ENCODE results near the gene CYB5R3. TPM values are rescaled to one million over a fixed set of nuclear protein-coding genes. Genes with fewer than 3 reads are reported as not detected.
A peak's percentile ranks its signal among the peaks of the same experiment; 100 is the strongest.

CYB5R3 gene
- polyA plus RNA-seq, 1 donor (not counting 4 experiments of a cell fraction or from before 2014, with no cell fraction given), result 102 TPM

DNA sequence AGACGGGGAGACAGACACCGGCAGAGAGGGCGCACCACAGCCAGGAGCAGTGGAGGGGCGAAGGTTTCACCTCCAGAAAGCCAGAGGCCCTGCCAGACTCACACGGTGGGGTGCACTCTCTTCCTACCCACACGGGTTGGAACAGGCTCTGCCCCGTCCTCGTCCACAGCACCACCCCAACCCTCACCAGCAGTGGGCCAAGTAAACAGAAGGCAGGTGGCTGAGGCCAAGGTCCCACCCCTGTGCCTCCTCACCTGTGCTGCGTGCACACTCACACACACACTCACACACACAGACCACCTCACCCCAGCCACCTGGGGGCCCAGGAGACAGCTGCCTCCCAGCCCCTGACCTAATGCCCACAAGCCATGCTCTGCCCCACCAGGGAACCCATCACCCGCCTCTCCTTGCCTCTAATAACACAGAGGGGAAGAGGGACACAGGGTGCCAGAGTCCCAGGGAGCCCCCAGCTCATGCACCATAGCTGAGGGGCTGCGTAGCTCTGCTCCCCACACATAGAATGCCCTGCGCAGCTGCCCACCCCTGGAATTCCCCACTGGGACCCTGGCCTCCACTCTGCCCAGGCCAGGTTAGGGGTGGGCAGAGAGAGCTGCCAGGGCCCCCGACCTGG, 3.1 kb downstream of the CYB5R3 start:
- Histone ChIP-seq H3K27ac (ENCODE audit: control insufficient read depth, insufficient read depth, low read length) (peak overlapping the region; percentile 56), H3K9me1 (ENCODE audit: control insufficient read depth, extremely low read depth, insufficient read depth, low read length) (peaks cover 2% of the 10 kb centered on the region), H3K4me3 (ENCODE audit: control insufficient read depth in 2 of 3, extremely low read depth in 1 of 3, insufficient read depth in 2 of 3, low read depth in 1 of 3, low read length in 3 of 3) (peak overlapping the region; percentile 3 to 31 (median 26)), H3K4me2 (ENCODE audit: control insufficient read depth, extremely low read depth, insufficient read depth, low read depth, low read length) (peak overlapping the region; percentile 80), H3K27me3 (ENCODE audit: control insufficient read depth, extremely low read depth, insufficient read depth, low read length) (no peaks in the 10 kb centered on the region), H3K9me3 (ENCODE audit: control insufficient read depth, low read depth, low read length) (no peaks in the 10 kb centered on the region), H3K36me3 (ENCODE audit: control insufficient read depth in 2 of 2, extremely low read depth in 1 of 2, insufficient read depth in 2 of 2, low read length in 2 of 2) (peaks cover 0 to 2% of the 10 kb centered on the region in 2 experiments), H3K4me1 (ENCODE audit: control insufficient read depth, extremely low read depth, insufficient read depth, low read length) (peaks cover 46% of the 10 kb centered on the region), H2AFZ (ENCODE audit: control insufficient read depth, low read length) (no peak overlapping the region), H3K79me2 (ENCODE audit: control insufficient read depth, insufficient read depth, low read length) (peaks cover 75% of the 10 kb centered on the region), H4K20me1 (ENCODE audit: control insufficient read depth, extremely low read depth, insufficient read depth, low read length) (no peaks in the 10 kb centered on the region), H3K9ac (ENCODE audit: control insufficient read depth, extremely low read depth, insufficient read depth, low read length) (peak overlapping the region; percentile 70)
- DNase-seq (ENCODE audit: low read depth, low spot score), result no peak
- peak; percentile 32 for FAIRE-seq
- dilution Hi-C loops (cut with MboI; ENCODE audit: extremely low pct_ligation_motif_present, low sequenced_read_pairs), result no loop called here
- no peak for TF ChIP-seq EZH2 (IDR thresholded peaks at IDR 0.05; ENCODE audit: low read length)
- TF ChIP-seq CTCF (optimal IDR thresholded peaks at IDR 0.05 in 1 of 3, IDR thresholded peaks at IDR 0.05 in 1 of 3, conservative IDR thresholded peaks at IDR 0.05 in 1 of 3; ENCODE audit: extremely low read depth in 1 of 3, insufficient read depth in 2 of 3, low read length in 3 of 3), result no peak

DNA sequence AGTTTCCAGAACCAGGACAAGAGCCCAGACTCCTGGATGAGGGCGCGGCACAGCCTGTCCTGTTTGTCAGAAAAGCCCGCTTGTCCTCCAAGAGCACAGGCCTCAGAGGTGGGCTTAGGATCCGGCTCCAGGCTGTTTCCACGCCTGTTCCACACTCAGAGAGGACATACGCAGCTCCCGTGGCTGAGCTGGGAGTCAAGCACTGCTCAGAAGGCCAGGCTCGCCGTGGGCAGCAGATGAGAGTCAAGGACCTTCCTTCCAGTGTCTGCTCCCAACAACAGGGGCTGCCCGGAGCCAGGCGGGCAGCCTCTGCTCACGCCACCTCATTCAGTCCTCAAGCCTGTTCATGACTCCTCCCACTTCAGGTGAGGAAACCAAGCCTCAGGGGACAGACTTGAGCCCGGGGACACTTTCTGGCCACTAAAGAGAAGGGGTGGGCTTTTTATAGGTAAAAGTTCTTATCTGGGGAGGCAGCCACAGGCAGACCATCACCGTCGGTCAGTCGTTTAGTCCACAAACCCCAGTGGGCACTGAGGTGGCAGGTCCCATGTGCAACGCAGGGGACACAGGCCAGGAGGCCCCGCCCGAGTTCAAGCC, 3.8 kb downstream of the CYB5R3 start:
- H3K9me3 ChIP-seq (ENCODE audit: control insufficient read depth, low read depth, low read length), result no peaks in the 10 kb centered on the region
- TF ChIP-seq CTCF (optimal IDR thresholded peaks at IDR 0.05 in 1 of 3, IDR thresholded peaks at IDR 0.05 in 1 of 3, conservative IDR thresholded peaks at IDR 0.05 in 1 of 3; ENCODE audit: extremely low read depth in 1 of 3, insufficient read depth in 2 of 3, low read length in 3 of 3) (no peak), EZH2 (IDR thresholded peaks at IDR 0.05; ENCODE audit: low read length) (no peak)
- H3K4me2 ChIP-seq (ENCODE audit: control insufficient read depth, extremely low read depth, insufficient read depth, low read depth, low read length), result peak overlapping the region; percentile 80
- H3K4me3 ChIP-seq (ENCODE audit: control insufficient read depth in 2 of 3, extremely low read depth in 1 of 3, insufficient read depth in 2 of 3, low read depth in 1 of 3, low read length in 3 of 3), result peak overlapping the region; percentile 3 to 31 (median 26)
- no peaks in the 10 kb centered on the region for H3K27me3 ChIP-seq (ENCODE audit: control insufficient read depth, extremely low read depth, insufficient read depth, low read length)
- peak overlapping the region; percentile 56 for H3K27ac ChIP-seq (ENCODE audit: control insufficient read depth, insufficient read depth, low read length)
- peak overlapping the region; percentile 70 for H3K9ac ChIP-seq (ENCODE audit: control insufficient read depth, extremely low read depth, insufficient read depth, low read length)
- dilution Hi-C loops (cut with MboI; ENCODE audit: extremely low pct_ligation_motif_present, low sequenced_read_pairs), result no loop called here
- no peak overlapping the region for H2AFZ ChIP-seq (ENCODE audit: control insufficient read depth, low read length)
- H3K9me1 ChIP-seq (ENCODE audit: control insufficient read depth, extremely low read depth, insufficient read depth, low read length), result peaks cover 2% of the 10 kb centered on the region
- peaks cover 46% of the 10 kb centered on the region for H3K4me1 ChIP-seq (ENCODE audit: control insufficient read depth, extremely low read depth, insufficient read depth, low read length)
- no peaks in the 10 kb centered on the region for H4K20me1 ChIP-seq (ENCODE audit: control insufficient read depth, extremely low read depth, insufficient read depth, low read length)
- peaks cover 0 to 2% of the 10 kb centered on the region in 2 experiments for H3K36me3 ChIP-seq (ENCODE audit: control insufficient read depth in 2 of 2, extremely low read depth in 1 of 2, insufficient read depth in 2 of 2, low read length in 2 of 2)
- DNase-seq (ENCODE audit: low read depth, low spot score), result no peak
- H3K79me2 ChIP-seq (ENCODE audit: control insufficient read depth, insufficient read depth, low read length), result peaks cover 80% of the 10 kb centered on the region
- FAIRE-seq, result no peak

Data from keratinocyte (primary cell).